Renal cortical epithelial cell (primary cell): ENCODE data around the gene FBXO15. TPM values are rescaled to one million over a fixed set of nuclear protein-coding genes. Genes with fewer than 3 reads are reported as not detected.

Experiments used
- DNase-seq: peaks from one replicate; pipeline ENCODE4 v3.0.0-alpha.2; 2011; ENCODE audit warnings: low read depth
- total RNA-seq: library from RNA; depleted of rRNA; stranded (reverse); fragments of >200 nt; gene quantifications from 2 replicates; pipeline ENCODE4 v1.2.3, GENCODE V29; 2014

FBXO15 gene
- total RNA-seq, 1 donor from 2014 or later, result 3.4 TPM

DNA sequence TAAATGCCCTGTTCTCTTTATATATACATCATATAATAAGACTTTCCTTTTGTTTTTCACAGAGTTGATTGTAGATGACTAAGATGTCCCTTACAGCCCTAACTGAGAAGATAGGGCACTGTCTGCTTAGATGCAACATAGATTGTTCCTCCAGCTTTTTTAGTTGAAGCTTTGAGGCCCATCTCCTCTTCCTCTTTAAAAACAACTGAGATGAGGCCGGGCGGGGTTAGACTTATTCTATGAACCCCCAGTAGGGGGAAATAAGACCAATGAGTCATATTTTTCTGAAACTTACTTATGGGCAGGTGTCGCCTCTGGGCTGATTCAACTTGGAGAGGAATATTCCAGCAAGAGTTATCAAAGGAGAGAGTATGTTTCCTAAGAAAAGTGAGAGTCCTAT is 84.6 kb downstream of the FBXO15 start:
- DNase-seq, result no peak

DNA sequence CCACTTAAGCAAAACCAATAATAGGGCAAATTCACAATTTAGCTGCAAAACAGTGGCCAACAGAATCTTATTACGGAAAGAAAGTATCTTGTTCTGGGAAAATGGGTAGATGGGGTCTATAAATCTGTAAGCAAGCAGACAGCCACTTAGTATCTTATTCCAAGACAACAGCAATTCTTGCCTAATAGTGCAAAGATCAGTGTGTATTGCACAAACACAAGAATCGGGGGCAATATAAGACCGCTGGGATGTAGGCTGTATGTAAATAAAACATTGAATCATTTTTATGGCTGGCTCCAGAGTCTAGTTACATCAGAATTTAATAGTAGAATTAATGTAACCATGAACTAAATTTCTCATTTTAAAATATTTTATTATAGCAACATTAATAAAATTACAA is 85.6 kb downstream of the FBXO15 start:
- DNase-seq, result no peak

DNA sequence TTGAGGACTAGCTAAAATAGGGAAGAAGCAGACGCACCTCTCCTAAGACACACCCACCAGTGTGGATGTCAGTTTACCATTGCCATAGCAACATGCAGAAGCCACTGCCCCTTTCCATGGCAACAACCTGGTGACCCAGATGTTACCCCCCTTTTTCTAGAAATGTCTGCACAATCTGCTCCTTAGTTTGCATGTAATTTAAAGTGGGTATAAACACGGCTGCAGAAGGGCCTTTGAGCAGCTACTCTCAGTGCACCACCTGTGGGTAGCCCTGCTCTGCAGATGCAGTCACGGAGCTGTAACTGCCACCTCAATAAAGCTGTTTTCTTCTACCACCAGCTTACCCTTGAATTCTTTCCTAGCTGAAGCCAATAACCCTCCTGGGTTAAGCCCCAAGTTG is 87.1 kb downstream of the FBXO15 start:
- DNase-seq, result no peak

DNA sequence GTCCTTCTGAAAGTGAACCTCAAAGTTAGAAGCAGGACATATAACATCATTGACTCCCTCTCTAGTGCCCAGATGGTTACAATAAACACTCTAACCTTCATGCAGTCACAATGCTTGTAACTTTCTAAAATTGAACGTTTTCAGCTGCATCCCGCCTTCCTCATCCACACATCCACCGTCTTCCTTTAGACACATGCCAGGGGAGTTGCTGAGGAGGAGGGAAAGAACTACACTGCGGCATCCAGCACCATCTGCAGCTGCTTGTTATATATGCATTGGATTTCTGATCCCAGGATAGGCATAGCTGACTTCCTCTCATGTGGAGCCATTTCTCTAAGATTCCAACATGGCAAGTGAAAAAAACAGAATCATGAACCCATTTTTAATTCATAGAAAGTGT is 96.8 kb downstream of the FBXO15 start:
- no peak for DNase-seq

DNA sequence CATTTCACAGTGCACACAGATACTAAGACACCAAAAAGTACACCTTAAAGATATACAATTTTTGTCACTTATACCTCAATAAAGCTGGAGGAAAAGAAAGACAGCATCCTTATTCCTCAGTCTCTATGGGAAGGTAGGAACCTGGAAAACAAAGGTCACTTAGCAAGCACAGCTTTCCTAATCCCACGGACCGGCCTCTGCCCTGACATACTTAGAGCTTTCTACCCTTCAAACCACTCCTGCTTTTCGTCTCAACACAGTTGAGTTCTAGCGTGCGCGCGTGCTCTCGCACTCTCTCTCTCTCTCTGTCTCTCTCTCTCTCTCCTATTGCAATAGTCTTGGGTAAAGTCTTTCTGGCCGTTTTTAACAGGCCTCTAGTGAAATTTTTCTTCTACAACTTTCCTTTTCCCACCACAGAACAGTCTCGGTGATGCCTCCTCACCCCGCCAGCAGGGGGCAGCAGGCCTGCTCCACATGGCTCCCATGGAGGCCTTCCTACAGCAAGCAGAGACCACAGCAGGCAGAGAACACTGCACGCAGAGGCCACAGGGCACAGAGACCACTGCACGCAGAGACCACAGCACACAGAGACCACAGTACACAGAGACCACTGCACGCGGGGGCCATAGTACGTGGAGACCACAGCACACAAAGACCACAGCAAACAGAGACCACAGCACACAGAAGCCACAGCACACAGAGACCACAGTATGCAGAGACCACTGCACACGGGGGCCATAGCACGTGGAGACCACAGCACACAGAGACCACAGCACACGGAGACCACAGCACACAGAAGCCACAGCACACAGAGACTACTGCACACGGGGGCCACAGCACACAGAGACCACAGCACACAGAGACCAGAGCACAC is 106.9 kb downstream of the FBXO15 start:
- DNase-seq, result no peak

DNA sequence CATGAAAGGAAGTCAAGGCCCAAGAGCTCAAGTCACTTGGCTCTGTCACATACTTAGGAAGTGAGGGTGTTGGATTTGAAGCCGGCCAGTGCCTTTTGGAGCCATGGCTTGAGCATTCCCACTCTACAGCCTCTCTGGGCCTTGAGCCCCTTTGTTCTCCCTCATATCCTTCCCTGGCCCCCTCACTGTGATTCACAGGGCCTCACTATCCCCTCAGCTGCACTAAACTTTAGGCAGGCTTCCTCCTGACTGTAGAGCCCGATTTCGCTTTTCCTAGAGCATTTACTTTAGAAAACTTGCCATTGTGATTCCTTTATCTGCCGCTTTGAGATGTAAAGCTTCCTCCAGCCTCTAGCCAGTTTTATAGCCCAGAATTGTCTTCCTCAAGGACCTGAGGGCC is 107.6 kb downstream of the FBXO15 start:
- no peak for DNase-seq

DNA sequence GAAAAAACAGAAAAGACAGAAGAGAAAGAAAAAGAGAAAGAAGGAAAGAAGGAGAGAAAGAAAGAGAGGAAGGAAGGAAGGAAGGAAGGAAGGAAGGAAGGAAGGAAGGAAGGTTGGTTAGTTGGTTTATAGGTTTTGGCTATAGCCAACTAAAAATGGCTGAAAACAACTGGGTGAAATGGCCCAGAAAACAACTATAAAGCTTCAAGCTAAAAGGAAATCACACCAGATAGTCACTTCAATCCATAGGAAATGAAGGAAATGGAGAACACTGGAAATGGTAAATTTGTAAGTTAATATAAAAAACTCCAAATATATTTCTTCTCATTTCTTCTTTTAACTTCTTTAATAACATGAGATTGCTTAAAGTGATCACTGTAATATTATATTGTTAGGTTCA is 118.5 kb downstream of the FBXO15 start:
- no peak for DNase-seq

Other genes starting within 250 kb of the FBXO15 start
- gene TIMM21, start 689 bp upstream of the FBXO15 start, total RNA-seq, result 19.6 and 41.5 TPM in 2 replicates
- gene CYB5A, start 144.1 kb upstream of the FBXO15 start, total RNA-seq, result 163 and 256 TPM in 2 replicates
- not detected in 2 replicates for gene C18orf63, start 168.0 kb upstream of the FBXO15 start, total RNA-seq